ENCODE data around the gene CDC25B.
"Not testable (repeated sequence)": the region's sequence is repeated elsewhere in the genome, so short reads cannot be mapped to it uniquely, and the experiment has no call there.

CDC25B gene

DNA sequence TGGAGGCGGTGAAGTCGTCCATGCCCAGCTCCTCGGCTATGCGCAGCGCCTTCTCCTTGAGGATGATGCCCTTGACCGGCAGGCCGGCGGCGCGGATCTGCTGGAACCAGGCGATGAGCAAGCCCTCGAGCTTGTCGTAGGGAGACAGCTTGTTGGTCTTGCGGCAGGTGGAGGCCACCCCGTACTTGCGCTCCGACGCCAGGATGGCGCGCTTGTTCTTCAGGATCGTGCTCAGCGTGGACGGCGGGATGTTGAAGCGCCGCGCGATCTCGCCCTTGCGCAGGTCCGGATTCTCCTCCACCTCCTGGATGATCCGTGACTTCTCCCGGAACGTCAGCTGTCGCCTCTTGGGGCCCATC is 10.0 kb upstream of the CDC25B start:
- no peak for DNase-seq

DNA sequence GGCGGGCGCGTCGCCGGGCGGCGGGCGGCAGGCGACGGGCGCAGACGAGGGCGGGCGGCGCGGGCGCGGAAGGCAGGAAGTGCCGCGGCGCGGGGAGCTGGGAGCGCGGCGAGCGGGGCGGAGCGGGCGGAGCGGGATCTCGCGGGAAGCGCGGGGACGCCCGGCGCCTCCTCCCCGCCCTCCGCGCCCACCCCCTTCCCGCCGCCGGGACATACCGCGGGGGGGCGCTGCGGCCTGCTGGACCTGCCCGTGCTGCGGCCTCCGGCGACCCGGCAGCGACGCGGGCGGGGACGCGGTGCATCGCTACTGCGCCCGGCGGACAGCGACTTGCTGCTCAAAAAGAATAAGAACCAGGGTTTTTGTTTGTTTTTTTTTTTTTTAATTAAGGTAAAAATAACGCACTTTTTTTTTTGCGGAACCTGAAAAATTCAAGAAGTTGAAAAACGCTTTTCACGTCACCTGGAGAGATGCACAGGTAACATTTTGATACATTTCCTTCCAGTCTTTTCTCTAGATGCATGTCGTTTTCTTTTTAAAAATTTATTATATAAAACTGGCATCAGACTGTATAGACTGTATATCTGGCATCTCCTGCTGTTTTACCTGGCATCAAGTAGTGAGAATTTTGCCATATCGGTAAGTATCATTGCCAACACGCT is 9.3 kb upstream of the CDC25B start, which contains the start of gene CENPB:
Gene CENPB (minus strand): TSS at position 76 of the 659 bp plus-strand sequence. CDS start 257 bp downstream, outside the sequence.
- peak; percentile 82 for DNase-seq

DNA sequence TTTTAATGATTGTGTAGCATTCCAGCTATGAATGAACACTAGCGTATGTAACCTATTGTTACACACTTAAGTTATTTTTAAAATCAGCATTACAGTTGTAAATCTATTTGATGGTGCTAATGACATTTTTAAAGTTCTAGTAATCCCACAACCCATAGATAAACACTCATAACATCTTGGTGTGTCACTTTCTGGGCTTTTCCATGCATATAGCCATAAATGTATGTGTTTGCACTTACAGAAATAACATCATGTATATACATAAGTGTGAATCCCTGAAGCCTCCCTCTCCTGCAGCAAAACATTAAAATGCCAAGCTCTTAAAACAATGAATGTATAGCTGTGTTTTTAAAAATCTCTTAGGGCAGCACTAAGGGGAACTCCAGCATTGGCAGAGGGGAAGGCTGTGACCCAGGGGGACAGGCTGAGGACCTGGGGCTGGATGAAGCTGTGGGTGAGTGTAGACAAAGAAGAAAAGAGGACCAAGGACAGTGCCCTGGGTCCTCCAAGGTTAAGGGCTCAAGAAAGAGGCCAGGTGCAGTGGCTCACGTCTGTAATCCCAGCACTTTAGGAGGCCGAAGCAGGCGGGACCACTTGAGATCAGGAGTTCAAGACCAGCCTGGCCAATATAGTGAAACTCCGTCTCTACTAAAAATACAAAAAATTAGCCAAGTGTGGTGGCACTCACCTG is 8.6 kb upstream of the CDC25B start:
- DNase-seq: no peak

DNA sequence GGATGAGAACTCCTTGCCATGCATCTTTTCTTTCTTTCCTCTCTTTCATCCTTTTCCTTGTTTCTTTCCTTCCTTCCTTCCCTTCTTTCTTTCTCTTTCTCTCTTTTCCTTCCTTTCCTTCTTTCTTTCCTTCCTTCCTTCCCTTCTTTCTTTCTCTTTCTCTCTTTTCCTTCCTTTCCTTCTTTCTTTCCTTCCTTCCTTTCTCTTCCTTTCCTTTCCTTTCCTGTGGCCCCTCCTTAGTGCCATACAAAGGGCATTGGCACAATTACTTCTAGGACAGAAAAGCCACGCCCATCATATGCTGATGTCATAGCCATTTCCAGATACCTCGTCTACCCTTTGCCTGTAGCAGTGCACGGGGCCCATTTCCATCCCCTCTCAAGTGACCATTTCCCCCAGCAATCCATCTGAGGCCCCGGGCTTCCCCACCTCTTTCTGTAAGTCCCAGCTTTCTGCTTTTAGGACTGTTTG is 7.4 kb upstream of the CDC25B start:
- DNase-seq: no peak

DNA sequence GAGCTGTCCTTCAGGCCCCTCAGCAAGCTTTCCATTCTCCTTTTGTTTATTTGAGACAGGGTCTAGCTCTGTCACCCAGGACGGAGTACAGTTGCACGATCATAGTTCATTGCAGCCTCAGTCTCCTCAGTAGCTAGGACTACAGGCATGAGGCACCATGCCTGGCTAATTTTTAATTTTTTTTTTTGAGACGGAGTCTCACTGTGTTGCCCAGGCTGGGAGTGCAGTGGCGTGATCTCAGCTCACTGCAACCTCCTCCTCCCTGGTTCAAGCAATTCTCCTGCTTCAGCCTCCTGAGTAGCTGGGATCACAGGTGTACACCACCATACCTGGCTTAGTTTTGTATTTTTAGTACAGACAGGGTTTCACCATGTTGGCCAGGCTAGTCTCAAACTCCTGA is 6.9 kb upstream of the CDC25B start:
- not testable (repeated sequence) for DNase-seq

DNA sequence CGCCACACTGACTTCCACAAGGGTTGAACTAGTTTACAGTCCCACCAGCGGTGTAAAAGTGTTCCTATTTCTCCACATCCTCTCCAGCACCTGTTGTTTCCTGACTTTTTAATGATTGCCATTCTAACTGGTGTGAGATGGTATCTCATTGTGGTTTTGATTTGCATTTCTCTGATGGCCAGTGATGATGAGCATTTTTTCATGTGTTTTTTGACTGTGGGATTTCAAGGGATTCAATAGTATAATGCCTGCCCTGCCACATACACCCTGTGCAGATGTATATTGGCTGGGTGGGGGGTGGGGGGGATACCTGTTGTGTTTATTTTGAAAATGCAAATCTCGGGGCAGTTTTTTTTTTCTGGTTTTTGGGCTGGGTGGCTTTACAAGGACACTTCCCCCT is 1.9 kb upstream of the CDC25B start:
- not testable (repeated sequence) for DNase-seq

DNA sequence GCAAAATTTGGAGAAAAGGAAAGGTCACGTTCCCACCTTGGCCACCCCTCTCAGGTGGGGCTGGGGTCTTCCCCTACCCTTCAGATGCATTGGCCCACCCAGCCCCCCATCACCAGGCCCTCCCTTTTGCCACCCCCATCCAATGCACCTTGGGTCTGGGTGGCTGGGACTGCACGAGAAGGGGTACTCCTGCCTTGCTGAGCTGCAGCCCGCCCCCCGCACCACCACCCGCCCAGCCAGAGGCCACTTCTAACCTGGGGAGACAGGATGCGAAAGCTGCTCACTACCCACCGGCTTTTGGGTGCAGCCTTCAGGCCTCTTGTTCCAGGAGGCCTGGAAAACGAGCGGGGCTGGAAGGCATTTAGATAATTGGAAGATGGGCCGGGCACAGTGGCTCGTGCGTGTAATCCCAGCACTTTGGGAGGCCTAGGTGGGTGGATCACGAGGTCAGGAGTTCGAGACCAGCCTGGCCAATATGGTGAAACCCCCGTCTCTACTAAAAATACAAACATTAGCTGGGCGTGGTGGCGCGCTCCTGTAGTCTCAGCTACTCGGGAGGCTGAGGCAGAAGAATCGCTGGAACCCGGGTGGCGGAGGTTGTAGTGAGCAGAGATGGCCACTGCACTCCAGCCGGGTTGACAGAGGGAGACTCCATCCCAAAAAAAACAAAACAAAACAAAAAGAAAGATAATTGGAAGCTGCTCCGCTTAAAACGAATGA is 1.2 kb upstream of the CDC25B start:
- no peak for DNase-seq

DNA sequence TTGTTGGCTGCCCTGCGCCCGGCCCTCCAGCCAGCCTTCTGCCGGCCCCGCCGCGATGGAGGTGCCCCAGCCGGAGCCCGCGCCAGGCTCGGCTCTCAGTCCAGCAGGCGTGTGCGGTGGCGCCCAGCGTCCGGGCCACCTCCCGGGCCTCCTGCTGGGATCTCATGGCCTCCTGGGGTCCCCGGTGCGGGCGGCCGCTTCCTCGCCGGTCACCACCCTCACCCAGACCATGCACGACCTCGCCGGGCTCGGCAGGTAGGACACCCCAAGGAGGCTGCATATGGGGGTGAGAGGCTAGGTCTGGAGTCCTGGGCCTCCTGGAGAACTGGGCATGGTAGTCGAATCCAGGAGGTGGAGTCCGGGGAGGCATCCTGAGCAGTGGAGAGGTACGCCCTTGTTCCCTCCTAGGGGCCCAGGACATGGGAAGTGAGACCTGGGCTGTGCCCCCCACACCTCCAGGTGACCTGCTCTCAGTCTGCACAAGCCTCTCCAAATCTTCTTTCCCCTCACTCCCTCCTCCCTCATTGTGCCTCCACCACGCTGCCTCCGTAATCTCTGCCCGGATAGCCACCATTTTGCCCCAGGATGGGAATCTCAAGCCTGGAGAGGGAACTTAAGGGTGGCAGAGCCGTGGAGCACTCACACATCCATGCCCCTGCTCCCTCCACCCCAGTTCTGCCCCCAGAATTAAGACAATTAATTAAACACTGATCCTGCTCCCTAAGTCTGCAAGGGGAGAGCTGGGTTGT is 541 bp downstream of the CDC25B start:
- DNase-seq: no peak

DNA sequence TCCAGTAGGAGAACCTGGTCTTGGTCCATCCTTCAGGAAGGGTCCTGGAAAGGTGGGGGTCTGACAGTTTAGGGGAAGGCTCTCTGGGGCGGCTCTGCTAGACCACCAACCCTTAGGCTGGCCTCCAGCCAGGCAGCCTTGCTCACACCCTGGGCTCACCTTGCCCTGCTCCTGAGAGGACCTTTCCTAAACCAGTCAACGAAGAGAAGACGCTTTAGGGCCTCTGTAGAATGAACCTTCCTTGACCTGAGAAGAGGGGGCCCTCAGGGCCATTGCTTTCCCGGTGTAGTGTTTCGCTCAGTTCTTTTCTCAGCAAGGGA is 1.1 kb downstream of the CDC25B start:
- no peak for DNase-seq

DNA sequence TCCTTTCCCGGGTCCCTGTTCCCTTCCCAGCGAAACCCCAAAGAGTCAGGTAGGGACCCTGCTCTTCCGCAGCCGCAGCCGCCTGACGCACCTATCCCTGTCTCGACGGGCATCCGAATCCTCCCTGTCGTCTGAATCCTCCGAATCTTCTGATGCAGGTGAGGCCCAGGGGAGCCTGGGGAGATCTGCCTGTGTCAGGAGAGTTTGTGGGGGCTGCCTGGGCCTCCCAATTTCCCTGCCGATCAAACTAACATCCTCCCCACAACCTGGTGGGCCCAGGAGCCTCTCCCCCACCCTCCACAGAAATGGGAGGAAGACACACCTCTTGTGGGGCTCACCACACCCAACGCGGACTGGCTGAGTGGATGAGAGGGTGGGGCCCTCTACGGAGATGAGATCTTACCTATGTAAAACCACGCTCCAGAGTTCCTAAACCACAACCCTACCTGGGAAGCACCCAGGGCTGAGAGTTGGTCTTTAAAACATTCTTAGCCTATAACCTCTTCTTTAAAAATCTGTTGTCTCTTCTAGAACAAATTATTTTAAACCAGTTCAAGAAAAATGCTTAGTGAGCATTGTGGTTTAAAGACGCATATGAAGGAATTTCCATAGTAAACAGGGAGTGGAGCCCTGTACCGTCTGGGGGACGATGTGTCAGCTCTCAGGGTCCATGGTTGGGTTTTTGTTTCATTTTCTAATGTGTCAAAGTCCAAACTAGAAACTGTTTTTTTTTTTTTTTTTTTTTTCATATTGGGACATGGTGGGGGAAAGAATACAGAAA is 1.7 kb downstream of the CDC25B start:
- DNase-seq: peak; percentile 19

DNA sequence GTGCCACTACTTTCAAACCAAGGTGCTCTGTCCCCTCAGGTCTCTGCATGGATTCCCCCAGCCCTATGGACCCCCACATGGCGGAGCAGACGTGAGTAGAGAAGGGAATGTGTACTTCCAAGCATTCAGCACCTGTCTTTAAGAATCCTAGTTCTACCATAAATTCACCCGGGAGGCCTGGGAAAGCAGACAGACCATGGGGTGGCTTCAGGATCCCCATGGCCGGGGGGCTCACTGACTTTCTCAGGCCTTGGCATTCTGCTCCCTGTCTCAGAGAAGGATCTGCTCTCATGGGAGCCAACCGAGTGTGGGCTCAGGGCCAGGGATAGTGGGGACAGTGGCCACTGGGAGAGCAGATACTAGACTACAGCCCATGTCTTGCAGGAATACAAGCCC is 2.3 kb downstream of the CDC25B start:
- DNase-seq: no peak

DNA sequence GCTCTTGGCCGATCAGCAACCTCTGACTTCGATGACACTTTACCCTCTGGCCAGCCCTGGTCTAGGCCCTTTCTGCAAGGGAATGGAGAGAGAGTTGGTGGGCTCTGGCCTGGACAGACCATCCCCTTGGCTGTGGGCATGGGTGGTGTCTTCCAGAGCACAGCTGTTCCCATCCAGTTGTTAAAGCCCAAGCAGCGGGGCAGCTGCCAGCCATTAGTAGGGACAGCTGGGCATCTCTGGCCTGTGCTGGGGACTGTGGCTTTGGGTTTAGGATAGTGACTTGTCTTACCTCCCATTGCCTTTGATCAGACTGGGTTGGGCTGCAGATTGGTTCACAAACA is 2.8 kb downstream of the CDC25B start:
- peak; percentile 14 for DNase-seq

DNA sequence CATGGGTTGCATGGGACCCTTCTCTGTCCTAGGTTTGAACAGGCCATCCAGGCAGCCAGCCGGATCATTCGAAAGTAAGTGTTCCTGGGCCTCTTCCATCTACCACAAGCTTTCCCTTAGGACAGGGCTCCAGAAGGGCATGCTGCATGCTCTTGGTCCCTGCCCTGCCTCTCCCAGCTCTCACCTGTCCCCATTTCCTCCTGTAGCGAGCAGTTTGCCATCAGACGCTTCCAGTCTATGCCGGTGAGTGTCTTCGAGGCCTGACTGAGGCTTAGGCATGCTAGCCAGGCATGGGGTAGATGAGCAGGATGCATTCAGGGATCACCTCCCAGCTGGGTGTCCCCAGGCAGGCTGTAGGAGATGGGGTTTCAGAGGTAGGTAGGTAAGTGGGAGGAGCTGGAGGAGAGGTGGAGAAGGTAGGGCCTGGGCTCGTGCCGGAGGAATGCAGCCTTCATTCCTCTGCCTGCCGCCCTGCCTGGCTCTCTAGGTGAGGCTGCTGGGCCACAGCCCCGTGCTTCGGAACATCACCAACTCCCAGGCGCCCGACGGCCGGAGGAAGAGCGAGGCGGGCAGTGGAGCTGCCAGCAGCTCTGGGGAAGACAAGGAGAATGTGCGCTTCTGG is 4.3 kb downstream of the CDC25B start:
- DNase-seq: no peak

DNA sequence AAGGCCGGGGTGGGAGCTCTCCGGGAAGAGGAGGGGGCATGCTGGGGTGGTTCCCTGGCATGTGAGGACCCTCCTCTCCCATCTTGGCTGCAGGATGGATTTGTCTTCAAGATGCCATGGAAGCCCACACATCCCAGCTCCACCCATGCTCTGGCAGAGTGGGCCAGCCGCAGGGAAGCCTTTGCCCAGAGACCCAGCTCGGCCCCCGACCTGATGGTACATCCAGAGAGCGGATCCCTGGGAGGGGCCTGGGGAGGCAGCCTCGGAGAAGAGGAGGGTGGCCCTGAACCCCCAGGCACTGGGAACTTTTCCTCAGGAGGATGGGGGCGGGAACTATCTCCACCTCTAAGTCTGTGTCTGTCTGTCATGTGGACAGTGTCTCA is 4.8 kb downstream of the CDC25B start:
- no peak for DNase-seq

DNA sequence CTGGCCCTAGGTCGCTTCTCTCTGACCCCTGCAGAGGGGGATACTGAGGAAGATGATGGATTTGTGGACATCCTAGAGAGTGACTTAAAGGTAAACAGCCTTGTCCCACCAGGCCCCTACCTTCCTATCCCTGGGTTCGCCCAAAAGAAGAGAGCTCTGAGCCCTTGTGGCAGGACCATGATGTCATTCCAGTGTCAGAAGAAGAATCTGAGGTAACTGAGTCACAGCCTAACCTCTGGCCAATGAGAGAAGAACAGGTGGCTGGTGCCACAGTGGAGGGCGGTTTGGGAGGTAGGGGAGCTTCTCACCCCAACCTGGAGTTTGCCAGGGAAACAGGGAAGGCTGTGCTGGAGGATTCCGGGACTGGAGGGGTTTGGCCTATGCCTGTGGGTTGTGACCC is 5.2 kb downstream of the CDC25B start:
- no peak for DNase-seq

DNA sequence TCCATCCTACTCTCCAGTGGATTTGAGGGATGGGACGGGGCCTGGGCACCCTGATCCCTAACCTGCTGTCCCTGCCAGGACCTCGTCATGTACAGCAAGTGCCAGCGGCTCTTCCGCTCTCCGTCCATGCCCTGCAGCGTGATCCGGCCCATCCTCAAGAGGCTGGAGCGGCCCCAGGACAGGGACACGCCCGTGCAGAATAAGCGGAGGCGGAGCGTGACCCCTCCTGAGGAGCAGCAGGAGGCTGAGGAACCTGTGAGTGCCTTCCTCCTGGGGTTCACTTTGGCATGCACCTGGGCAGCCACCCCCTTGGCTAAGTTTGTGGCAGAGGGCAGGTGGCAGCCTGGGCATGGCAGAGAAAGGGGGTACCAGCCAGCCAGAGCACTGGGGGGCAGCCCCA is 5.7 kb downstream of the CDC25B start:
- no peak for DNase-seq

DNA sequence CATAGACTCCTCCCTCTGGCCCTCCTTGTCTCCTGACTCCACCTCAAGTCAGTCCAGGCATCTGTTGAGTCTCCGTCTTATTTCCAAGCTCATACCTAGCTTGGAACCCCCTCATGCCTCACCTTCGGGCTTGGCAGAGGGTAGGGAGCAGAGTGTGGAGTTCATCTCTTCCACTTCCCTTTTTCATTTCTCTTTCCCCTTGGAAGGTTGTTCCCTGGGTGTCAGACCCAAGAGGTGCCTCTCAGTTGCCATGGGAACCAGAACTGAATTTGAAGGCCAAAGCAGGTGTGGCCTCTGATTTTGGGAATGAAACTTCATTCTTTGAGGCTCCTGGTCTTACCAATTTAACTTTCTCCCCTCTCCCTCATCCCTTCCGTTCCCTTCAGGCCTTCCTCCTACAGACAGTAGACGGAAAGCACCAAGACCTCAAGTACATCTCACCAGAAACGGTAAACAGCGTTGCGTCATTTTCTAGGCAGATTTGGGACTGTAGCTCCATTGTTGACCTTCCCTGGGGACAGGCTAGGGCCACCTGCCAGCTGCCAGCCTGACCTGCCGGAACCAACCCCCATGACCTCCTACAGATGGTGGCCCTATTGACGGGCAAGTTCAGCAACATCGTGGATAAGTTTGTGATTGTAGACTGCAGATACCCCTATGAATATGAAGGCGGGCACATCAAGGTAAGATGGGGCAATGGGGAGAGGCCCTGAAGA is 6.6 kb downstream of the CDC25B start:
- no peak for DNase-seq

DNA sequence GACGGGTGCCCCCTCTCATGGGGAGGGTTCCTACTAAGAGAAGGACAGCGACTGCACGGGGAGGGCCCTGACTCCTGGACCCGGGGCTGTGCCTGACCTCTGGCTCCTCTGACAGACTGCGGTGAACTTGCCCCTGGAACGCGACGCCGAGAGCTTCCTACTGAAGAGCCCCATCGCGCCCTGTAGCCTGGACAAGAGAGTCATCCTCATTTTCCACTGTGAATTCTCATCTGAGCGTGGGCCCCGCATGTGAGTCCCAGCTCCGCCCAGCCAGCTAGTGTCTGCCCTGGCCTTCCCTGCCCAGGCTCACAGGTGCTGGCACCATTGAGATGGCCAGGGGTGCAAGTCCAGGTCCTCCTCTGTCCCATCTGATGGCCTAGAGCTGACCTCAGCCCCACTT is 7.2 kb downstream of the CDC25B start:
- DNase-seq: no peak

DNA sequence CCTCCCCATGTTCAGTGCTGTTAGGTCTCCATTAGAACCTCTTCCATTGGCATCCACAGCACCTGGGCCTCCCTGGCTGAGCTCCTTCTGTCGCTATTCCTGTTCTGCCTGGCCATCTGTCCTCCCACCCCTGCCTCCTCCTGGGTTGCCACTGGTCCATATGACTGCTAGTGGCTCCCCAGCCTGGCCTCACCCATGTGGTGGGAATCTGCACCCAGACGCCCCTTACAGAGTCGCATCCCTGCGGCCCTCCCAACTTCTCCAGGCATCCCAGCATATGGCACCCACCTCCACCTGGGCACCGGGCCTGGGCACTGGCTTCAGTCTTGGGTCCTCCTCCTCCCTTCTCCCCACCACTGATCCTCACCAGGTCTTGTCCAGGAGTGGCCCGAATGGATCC is 7.7 kb downstream of the CDC25B start:
- no peak for DNase-seq

DNA sequence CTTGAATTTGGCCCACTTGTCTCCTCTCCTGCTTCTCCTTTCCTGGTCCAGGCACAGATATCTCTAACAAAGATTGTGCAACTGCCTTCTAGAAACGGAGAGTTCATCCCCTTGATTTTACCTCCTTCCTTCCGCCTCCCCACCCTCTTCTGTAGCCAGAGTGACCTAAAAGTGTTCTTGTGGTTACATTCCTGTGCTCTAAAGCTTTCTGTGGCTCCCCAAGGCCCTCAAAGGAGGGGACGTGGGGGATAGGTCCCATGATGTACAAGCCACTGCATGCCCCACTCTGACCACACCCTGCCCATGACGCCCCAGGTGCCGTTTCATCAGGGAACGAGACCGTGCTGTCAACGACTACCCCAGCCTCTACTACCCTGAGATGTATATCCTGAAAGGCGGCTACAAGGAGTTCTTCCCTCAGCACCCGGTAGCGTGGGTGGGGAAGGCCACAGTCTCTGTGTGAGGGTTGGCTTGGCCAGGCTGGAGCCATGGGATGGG is 8.2 kb downstream of the CDC25B start:
- DNase-seq: no peak

DNA sequence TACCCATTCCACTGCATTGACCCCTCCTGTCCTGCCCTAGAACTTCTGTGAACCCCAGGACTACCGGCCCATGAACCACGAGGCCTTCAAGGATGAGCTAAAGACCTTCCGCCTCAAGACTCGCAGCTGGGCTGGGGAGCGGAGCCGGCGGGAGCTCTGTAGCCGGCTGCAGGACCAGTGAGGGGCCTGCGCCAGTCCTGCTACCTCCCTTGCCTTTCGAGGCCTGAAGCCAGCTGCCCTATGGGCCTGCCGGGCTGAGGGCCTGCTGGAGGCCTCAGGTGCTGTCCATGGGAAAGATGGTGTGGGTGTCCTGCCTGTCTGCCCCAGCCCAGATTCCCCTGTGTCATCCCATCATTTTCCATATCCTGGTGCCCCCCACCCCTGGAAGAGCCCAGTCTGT is 8.7 kb downstream of the CDC25B start:
- DNase-seq: no peak
